H9 (cell line): ENCODE data around the gene BLMH. TPM values are rescaled to one million over a fixed set of nuclear protein-coding genes. Genes with fewer than 3 reads are reported as not detected.

Experiments
- DNase-seq: peaks from one replicate; pipeline ENCODE4 v3.0.0-alpha.2; 2017
- H2AFZ ChIP-seq: one replicate; pipeline ENCODE4 v1.6.1; 2013; ENCODE audit warnings: mild to moderate bottlenecking, low read length, control low read depth, moderate library complexity
- H2AK5ac ChIP-seq: 2 replicates; pipeline ENCODE4 v1.6.1; 2013; ENCODE audit warnings: low read length, control low read depth, mixed read lengths; ENCODE audit not compliant: insufficient read length
- H2BK120ac ChIP-seq: one replicate; pipeline ENCODE4 v1.6.1; 2013; ENCODE audit warnings: low read depth, mild to moderate bottlenecking, low read length, control low read depth, inconsistent platforms; ENCODE audit not compliant: poor library complexity, severe bottlenecking
- H2BK12ac ChIP-seq: 2 replicates; pipeline ENCODE4 v1.6.1; 2013; ENCODE audit warnings: low read length, control low read depth, mixed read lengths, low read depth; ENCODE audit not compliant: insufficient read length
- H2BK15ac ChIP-seq: 2 replicates; pipeline ENCODE4 v1.6.1; 2013; ENCODE audit warnings: low read depth, low read length, control low read depth
- H2BK20ac ChIP-seq: one replicate; pipeline ENCODE4 v1.6.1; 2013; ENCODE audit warnings: low read depth, mild to moderate bottlenecking, low read length, control low read depth, inconsistent platforms; ENCODE audit not compliant: poor library complexity, severe bottlenecking
- H2BK5ac ChIP-seq: 2 replicates; pipeline ENCODE4 v1.6.1; 2013; ENCODE audit warnings: low read length, control low read depth, mixed read lengths; ENCODE audit not compliant: insufficient read length
- H3K14ac ChIP-seq: 2 replicates; pipeline ENCODE4 v1.6.1; 2013; ENCODE audit warnings: low read length, control low read depth; ENCODE audit not compliant: insufficient read depth
- H3K18ac ChIP-seq: 2 replicates; pipeline ENCODE4 v1.6.1; 2013; ENCODE audit warnings: low read depth, mild to moderate bottlenecking, mixed read lengths, low read length, control low read depth; ENCODE audit not compliant: insufficient read length
- H3K23ac ChIP-seq: 2 replicates; pipeline ENCODE4 v1.6.1; 2013; ENCODE audit warnings: low read length, control low read depth, mixed read lengths, low read depth; ENCODE audit not compliant: insufficient read length
- H3K23me2 ChIP-seq: 2 replicates; pipeline ENCODE4 v1.6.1; 2013; ENCODE audit warnings: low read depth, mild to moderate bottlenecking, mixed read lengths, low read length, control low read depth; ENCODE audit not compliant: insufficient read length, poor library complexity, severe bottlenecking
- H3K27ac ChIP-seq: 2 replicates; pipeline ENCODE4 v1.5.1; 2013; ENCODE audit warnings: low read length, control low read depth, mixed read lengths, low read depth; ENCODE audit not compliant: insufficient read length
- H3K27me3 ChIP-seq: 2 replicates; pipeline ENCODE4 v1.6.1; 2013; ENCODE audit warnings: low read length, control low read depth, inconsistent platforms; ENCODE audit not compliant: insufficient read depth
- H3K4ac ChIP-seq: 2 replicates; pipeline ENCODE4 v1.6.1; 2013; ENCODE audit warnings: low read depth, mild to moderate bottlenecking, control low read depth, inconsistent platforms, low read length, moderate library complexity
- H3K4me1 ChIP-seq: 2 replicates; pipeline ENCODE4 v1.6.1; 2013; ENCODE audit warnings: low read length, control low read depth, inconsistent platforms; ENCODE audit not compliant: insufficient read depth
- H3K4me2 ChIP-seq: 2 replicates; pipeline ENCODE4 v1.6.1; 2013; ENCODE audit warnings: low read length, control low read depth, mixed read lengths; ENCODE audit not compliant: insufficient read length, insufficient read depth
- H3K56ac ChIP-seq: 2 replicates; pipeline ENCODE4 v1.6.1; 2013; ENCODE audit warnings: low read depth, mild to moderate bottlenecking, mixed read lengths, low read length, control low read depth; ENCODE audit not compliant: insufficient read length
- H3K79me1 ChIP-seq: 2 replicates; pipeline ENCODE4 v1.6.1; 2013; ENCODE audit warnings: low read depth, mild to moderate bottlenecking, moderate library complexity, low read length, control low read depth, inconsistent platforms; ENCODE audit not compliant: insufficient read depth, poor library complexity, severe bottlenecking
- H3K79me2 ChIP-seq: 2 replicates; pipeline ENCODE4 v1.6.1; 2013; ENCODE audit warnings: low read length, control low read depth, inconsistent platforms; ENCODE audit not compliant: insufficient read depth
- H3K9ac ChIP-seq: 2 replicates; pipeline ENCODE4 v1.6.1; 2013; ENCODE audit warnings: low read length, control low read depth, mixed read lengths; ENCODE audit not compliant: insufficient read length; ENCODE audit errors: extremely low read depth
- H3K9me3 ChIP-seq: one replicate; pipeline ENCODE4 v1.6.1; 2013; ENCODE audit warnings: low read depth, low read length, inconsistent platforms; ENCODE audit not compliant: control insufficient read depth
- H3T11ph ChIP-seq: one replicate; pipeline ENCODE4 v1.6.1; 2013; ENCODE audit warnings: mild to moderate bottlenecking, low read length, control low read depth, inconsistent platforms
- H4K20me1 ChIP-seq: one replicate; pipeline ENCODE4 v1.6.1; 2013; ENCODE audit not compliant: control insufficient read depth, insufficient read length, insufficient read depth
- H4K5ac ChIP-seq: 2 replicates; pipeline ENCODE4 v1.6.1; 2013; ENCODE audit warnings: low read depth, mild to moderate bottlenecking, mixed read lengths, low read length, control low read depth; ENCODE audit not compliant: insufficient read length
- H4K8ac ChIP-seq: replicated peaks from 2 replicates; pipeline ENCODE4 v1.6.1; 2013; ENCODE audit warnings: low read length, control low read depth, mixed read lengths, low read depth; ENCODE audit not compliant: insufficient read length
- H4K91ac ChIP-seq: 2 replicates; pipeline ENCODE4 v1.6.1; 2013; ENCODE audit warnings: low read depth, mild to moderate bottlenecking, moderate library complexity, mixed read lengths, low read length, control low read depth; ENCODE audit not compliant: insufficient read length
- H3K27ac Mint-ChIP-seq, 3 experiments: 2 replicates in 2 of 3; 3 replicates in 1 of 3; pipeline ENCODE4 v1.8.0; 2020 to 2021; ENCODE audit warnings: mixed read lengths in 3 of 3, mild to moderate bottlenecking in 1 of 3, moderate library complexity in 1 of 3
- H3K27me3 Mint-ChIP-seq: 2 replicates; pipeline ENCODE4 v1.8.0; 2021; ENCODE audit warnings: low read depth, mild to moderate bottlenecking, moderate library complexity, mixed read lengths
- H3K36me3 Mint-ChIP-seq, 3 experiments: 2 replicates in 2 of 3; 3 replicates in 1 of 3; pipeline ENCODE4 v1.8.0; 2020 to 2021; ENCODE audit warnings: low read depth in 3 of 3, mixed read lengths in 3 of 3; ENCODE audit not compliant: insufficient read depth in 1 of 3
- H3K4me1 Mint-ChIP-seq, 2 experiments: 2 replicates each; pipeline ENCODE4 v1.8.0; 2020; ENCODE audit warnings: mixed read lengths in 2 of 2
- H3K4me3 Mint-ChIP-seq, 2 experiments: 2 replicates in 1 of 2; 3 replicates in 1 of 2; pipeline ENCODE4 v1.8.0; 2020 to 2021; ENCODE audit warnings: mild to moderate bottlenecking in 2 of 2, mixed read lengths in 2 of 2, moderate library complexity in 1 of 2
- H3K9me3 Mint-ChIP-seq, 2 experiments: 2 replicates in 1 of 2; 3 replicates in 1 of 2; pipeline ENCODE4 v1.8.0; 2020; ENCODE audit warnings: mild to moderate bottlenecking in 2 of 2, mixed read lengths in 2 of 2, moderate library complexity in 1 of 2
- WGBS: extraction: QIAGEN DNeasy Blood & Tissue Kit; methylation state at CpG from one replicate; pipeline ENCODE4 v1.1.7; 2013; ENCODE audit warnings: missing lambda C conversion rate, low lambda C conversion rate, mixed read lengths; ENCODE audit not compliant: insufficient read length; ENCODE audit errors: extremely low coverage; 5-methylcytosine and 5-hydroxymethylcytosine counted together
- total RNA-seq: library from RNA; stranded (reverse); gene quantifications from 2 replicates; pipeline ENCODE4 v1.2.1, GENCODE V29; 2021
- TF ChIP-seq, protein P1 (sequence below): fragments of 200-600 bp; sonication (generic); conservative IDR thresholded peaks from 3 replicates; pipeline ENCODE4 v1.8.0; 2021; ENCODE audit warnings: antibody characterized with exemption, mild to moderate bottlenecking

Gene BLMH
- total RNA-seq, 1 experiment from 2014 or later: 74.7 TPM

DNA sequence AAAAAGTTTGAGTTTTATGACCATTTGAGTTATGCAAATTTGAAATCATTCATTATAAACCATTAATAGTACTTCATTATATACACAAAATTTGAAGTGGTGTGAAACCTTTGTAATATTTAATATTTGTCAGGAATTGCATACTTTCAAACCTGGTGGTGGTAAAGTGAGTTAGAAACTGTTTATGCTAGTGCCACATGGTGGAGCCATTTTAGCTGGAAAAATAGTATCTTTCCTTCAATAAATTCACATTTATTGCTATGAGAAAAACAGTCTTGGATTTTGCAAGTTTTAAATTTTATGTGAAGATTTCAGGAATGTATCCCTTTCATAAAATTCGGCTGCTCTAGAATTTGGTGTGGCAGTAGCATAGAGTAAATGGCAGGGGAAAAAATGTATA is 7.3 kb upstream of the BLMH start:
- no CpG with 5 or more reads among the region's 1 CpG for WGBS
- H2BK20ac ChIP-seq: no peak overlapping the region
- H3K14ac ChIP-seq: no peak overlapping the region
- Mint-ChIP-seq H3K27ac (no peak overlapping the region), H3K4me1 (no peaks in the 10 kb centered on the region), H3K27me3 (peaks cover 4% of the 10 kb centered on the region; the same call in 1 of the 2 replicates), H3K9me3 (no peaks in the 10 kb centered on the region), H3K36me3 (no peaks in the 10 kb centered on the region), H3K4me3 (no peak overlapping the region)
- H2BK12ac ChIP-seq: no peak overlapping the region
- no peaks in the 10 kb centered on the region for H3K79me1 ChIP-seq
- H3K27me3 ChIP-seq: no peaks in the 10 kb centered on the region
- DNase-seq: no peak
- H2BK15ac ChIP-seq: no peak overlapping the region
- no peak overlapping the region for H4K91ac ChIP-seq
- H2BK5ac ChIP-seq: no peak overlapping the region
- no peak overlapping the region for H2AFZ ChIP-seq
- H3K23me2 ChIP-seq: no peaks in the 10 kb centered on the region
- no peak overlapping the region for H3T11ph ChIP-seq
- no peak overlapping the region for H4K8ac ChIP-seq
- H4K20me1 ChIP-seq: no peaks in the 10 kb centered on the region
- TF ChIP-seq, protein P1, sequence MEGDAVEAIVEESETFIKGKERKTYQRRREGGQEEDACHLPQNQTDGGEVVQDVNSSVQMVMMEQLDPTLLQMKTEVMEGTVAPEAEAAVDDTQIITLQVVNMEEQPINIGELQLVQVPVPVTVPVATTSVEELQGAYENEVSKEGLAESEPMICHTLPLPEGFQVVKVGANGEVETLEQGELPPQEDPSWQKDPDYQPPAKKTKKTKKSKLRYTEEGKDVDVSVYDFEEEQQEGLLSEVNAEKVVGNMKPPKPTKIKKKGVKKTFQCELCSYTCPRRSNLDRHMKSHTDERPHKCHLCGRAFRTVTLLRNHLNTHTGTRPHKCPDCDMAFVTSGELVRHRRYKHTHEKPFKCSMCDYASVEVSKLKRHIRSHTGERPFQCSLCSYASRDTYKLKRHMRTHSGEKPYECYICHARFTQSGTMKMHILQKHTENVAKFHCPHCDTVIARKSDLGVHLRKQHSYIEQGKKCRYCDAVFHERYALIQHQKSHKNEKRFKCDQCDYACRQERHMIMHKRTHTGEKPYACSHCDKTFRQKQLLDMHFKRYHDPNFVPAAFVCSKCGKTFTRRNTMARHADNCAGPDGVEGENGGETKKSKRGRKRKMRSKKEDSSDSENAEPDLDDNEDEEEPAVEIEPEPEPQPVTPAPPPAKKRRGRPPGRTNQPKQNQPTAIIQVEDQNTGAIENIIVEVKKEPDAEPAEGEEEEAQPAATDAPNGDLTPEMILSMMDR: peak; percentile 40; the same call in 2 of the 3 replicates
- H3K79me2 ChIP-seq: no peaks in the 10 kb centered on the region
- H3K9ac ChIP-seq: no peak overlapping the region
- H3K56ac ChIP-seq: no peak overlapping the region
- H4K5ac ChIP-seq: no peak overlapping the region
- H3K4ac ChIP-seq: no peak overlapping the region
- no peak overlapping the region for H3K18ac ChIP-seq
- no peaks in the 10 kb centered on the region for H3K4me1 ChIP-seq
- no peak overlapping the region for H2AK5ac ChIP-seq
- no peak overlapping the region for H3K27ac ChIP-seq
- H3K9me3 ChIP-seq: no peaks in the 10 kb centered on the region
- no peak overlapping the region for H3K4me2 ChIP-seq
- no peak overlapping the region for H3K23ac ChIP-seq
- no peak overlapping the region for H2BK120ac ChIP-seq
